OCI-LY1 (cell line): Measurements from ENCODE around the gene LRRFIP2.

ENCODE experiments used
- CTCF ChIP-seq: fragments of 200-600 bp; sonication (generic), shearing (Covaris generic); IDR thresholded peaks from 2 replicates; pipeline ENCODE4 v1.5.1; 2017; ENCODE audit warnings: mild to moderate bottlenecking, antibody characterized with exemption, low read length, moderate library complexity, mixed read lengths
- EZH2 ChIP-seq: fragments of 200-600 bp; sonication (generic), shearing (Covaris generic); IDR thresholded peaks from 2 replicates; pipeline ENCODE4 v1.8.0; 2017; ENCODE audit warnings: borderline replicate concordance, mixed run types, mild to moderate bottlenecking, antibody characterized with exemption, low read length, moderate library complexity, mixed read lengths

- TF ChIP-seq CTCF: no peak
- no peak for TF ChIP-seq EZH2
These were observed 109.6 kb downstream of the LRRFIP2 start for GRCh38 chr3:37064747-37065146.
